Measurements from ENCODE around the gene CFAP119. TPM values are rescaled to one million over a fixed set of nuclear protein-coding genes. Genes with fewer than 3 reads are reported as not detected.

The CFAP119 gene
- total and polyA plus RNA-seq, 10 of the 15 experiments (the other 5 are each of a cell fraction or from before 2014, with no cell fraction given): 2.2 to 9.4 (median 4.3) TPM

DNA sequence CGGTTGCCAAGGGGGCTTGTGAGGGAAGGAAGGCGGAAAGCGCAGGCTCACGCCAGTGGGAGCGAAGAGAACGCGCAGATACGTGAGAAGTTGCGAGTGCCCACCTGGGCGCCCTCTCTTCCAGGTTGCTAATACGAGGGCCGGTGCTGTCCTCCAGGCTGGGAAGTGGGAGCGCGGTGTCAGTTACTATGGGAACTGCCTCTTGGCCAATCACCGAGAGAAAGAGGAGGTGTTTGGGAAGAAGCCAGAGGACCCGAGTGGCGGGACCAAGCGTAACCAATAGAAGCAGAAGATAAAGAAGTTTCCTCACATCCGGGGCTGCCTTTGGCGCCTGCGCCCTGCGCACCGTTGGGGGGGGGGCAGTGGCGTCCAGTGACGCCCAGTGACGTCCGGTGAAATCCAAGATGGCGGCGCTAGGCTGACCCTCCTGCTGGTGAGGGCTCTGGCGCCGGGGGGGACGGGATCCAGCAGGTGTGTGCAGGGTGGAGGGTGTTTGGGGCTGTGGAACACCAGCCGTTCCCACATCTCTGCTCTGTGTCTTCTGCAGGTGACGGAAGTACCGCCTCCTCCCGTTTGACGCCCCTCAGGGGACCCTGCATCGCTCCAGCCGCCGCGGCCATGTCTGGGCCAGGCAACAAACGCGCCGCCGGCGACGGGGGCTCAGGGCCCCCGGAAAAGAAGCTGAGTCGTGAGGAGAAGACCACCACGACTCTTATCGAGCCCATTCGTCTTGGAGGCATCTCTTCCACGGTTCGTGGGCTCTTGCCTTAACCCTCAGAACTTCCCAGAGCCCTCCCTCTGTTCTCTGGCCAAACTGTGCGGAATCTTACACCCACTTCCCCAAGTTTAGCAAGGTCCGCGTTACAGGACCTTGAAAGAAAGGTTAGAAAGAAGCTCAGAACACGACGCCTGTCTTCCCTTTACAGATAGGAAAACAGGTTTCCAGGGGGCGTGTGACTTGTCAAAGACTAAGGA lies at the start of gene CFAP119, which contains the start of gene RNF40 (continued):
- TF ChIP-seq MXI1 (IDR thresholded peaks at IDR 0.05; ENCODE audit: low read depth, low read length) (peak; percentile 87), SREBF1 (IDR thresholded peaks at IDR 0.05; ENCODE audit: low read length) (no peak), NRF1 (conservative IDR thresholded peaks at IDR 0.05; ENCODE audit: low read depth, low read length) (peak; percentile 69), FOXK2 (IDR thresholded peaks at IDR 0.05) (no peak), CHD4 (IDR thresholded peaks at IDR 0.05) (no peak), WRNIP1 (IDR thresholded peaks at IDR 0.05; ENCODE audit: borderline replicate concordance, low read depth, low read length) (no peak), E2F4 (IDR thresholded peaks at IDR 0.05; ENCODE audit: low read depth, low read length) (peak; percentile 65; the same call in 1 of the 2 replicates), CBFB (IDR thresholded peaks at IDR 0.05; ENCODE audit: low read depth) (peak; percentile 24; the same call in 1 of the 2 replicates), BCLAF1 (IDR thresholded peaks at IDR 0.05) (no peak), SKIL (IDR thresholded peaks at IDR 0.05; ENCODE audit: low read depth, poor library complexity, severe bottlenecking) (no peak), BACH1 (IDR thresholded peaks at IDR 0.05; ENCODE audit: borderline replicate concordance) (peak; percentile 50; the same call in 1 of the 2 replicates), TAF1 (IDR thresholded peaks at IDR 0.05; ENCODE audit: borderline replicate concordance, low read depth, low read length) (peak; percentile 82; the same call in 1 of the 2 replicates)
- TF ChIP-seq, protein P1, sequence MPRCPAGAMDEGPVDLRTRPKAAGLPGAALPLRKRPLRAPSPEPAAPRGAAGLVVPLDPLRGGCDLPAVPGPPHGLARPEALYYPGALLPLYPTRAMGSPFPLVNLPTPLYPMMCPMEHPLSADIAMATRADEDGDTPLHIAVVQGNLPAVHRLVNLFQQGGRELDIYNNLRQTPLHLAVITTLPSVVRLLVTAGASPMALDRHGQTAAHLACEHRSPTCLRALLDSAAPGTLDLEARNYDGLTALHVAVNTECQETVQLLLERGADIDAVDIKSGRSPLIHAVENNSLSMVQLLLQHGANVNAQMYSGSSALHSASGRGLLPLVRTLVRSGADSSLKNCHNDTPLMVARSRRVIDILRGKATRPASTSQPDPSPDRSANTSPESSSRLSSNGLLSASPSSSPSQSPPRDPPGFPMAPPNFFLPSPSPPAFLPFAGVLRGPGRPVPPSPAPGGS (IDR thresholded peaks at IDR 0.05; ENCODE audit: borderline replicate concordance, insufficient read depth, low read depth, low read length, poor library complexity, severe bottlenecking): no peak
- TF ChIP-seq, protein P2, sequence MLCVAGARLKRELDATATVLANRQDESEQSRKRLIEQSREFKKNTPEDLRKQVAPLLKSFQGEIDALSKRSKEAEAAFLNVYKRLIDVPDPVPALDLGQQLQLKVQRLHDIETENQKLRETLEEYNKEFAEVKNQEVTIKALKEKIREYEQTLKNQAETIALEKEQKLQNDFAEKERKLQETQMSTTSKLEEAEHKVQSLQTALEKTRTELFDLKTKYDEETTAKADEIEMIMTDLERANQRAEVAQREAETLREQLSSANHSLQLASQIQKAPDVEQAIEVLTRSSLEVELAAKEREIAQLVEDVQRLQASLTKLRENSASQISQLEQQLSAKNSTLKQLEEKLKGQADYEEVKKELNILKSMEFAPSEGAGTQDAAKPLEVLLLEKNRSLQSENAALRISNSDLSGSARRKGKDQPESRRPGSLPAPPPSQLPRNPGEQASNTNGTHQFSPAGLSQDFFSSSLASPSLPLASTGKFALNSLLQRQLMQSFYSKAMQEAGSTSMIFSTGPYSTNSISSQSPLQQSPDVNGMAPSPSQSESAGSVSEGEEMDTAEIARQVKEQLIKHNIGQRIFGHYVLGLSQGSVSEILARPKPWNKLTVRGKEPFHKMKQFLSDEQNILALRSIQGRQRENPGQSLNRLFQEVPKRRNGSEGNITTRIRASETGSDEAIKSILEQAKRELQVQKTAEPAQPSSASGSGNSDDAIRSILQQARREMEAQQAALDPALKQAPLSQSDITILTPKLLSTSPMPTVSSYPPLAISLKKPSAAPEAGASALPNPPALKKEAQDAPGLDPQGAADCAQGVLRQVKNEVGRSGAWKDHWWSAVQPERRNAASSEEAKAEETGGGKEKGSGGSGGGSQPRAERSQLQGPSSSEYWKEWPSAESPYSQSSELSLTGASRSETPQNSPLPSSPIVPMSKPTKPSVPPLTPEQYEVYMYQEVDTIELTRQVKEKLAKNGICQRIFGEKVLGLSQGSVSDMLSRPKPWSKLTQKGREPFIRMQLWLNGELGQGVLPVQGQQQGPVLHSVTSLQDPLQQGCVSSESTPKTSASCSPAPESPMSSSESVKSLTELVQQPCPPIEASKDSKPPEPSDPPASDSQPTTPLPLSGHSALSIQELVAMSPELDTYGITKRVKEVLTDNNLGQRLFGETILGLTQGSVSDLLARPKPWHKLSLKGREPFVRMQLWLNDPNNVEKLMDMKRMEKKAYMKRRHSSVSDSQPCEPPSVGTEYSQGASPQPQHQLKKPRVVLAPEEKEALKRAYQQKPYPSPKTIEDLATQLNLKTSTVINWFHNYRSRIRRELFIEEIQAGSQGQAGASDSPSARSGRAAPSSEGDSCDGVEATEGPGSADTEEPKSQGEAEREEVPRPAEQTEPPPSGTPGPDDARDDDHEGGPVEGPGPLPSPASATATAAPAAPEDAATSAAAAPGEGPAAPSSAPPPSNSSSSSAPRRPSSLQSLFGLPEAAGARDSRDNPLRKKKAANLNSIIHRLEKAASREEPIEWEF (IDR thresholded peaks at IDR 0.05; ENCODE audit: insufficient replicate concordance, low read depth, low read length): no peak

Data from GM12878 (cell line).